ENCODE data around the gene VAPA. TPM values are rescaled to one million over a fixed set of nuclear protein-coding genes. Genes with fewer than 3 reads are reported as not detected.

Gene VAPA
- total and polyA plus RNA-seq, 2 of the 4 experiments (the other 2 are of a cell fraction): 199 to 206 TPM

- intact Hi-C loops (cut with micrococcal nuclease) (loop anchor here (1.0 to 10.0 kb wide), 5 partner anchors 69 to 549 kb away; partner anchors contain the start of gene APCDD1), in situ Hi-C loops (cut with MboI; ENCODE audit: low sequenced_read_pairs) (loop anchor here (5.0 kb wide), 1 partner anchor 551 kb away; no protein-coding TSS in a partner anchor), dilution Hi-C loops (cut with HindIII; ENCODE audit: low sequenced_read_pairs, unreplicated experiment) (no loop called here)
- no peak overlapping the region for H2BK5ac ChIP-seq (ENCODE audit: low read depth, low read length, poor library complexity, severe bottlenecking)
- H3K9me3 ChIP-seq (ENCODE audit: control insufficient read depth, insufficient read depth, low read length): peaks cover 3% of the 10 kb centered on the region
- H2AK5ac ChIP-seq (ENCODE audit: low read depth, low read length): no peak overlapping the region
- H4K8ac ChIP-seq (ENCODE audit: low read depth in 2 of 2, low read length in 2 of 2): no peak overlapping the region
- ChIA-PET POLR2A (ENCODE audit: unreplicated experiment) (no interaction called here), CTCF (interaction anchor here (0.6 to 3.6 kb wide), 7 partner anchors 161 to 579 kb away, joined by 3 to 20 read pairs (median 3); no protein-coding TSS in a partner anchor)
- H4K20me1 ChIP-seq (ENCODE audit: insufficient read depth, low read length): no peaks in the 10 kb centered on the region
- no TSS peak for BruUV-seq (replicated peaks)
- H2BK20ac ChIP-seq (ENCODE audit: low read depth, low read length): no peak overlapping the region
- no peak overlapping the region for H3K9ac ChIP-seq (ENCODE audit: low read depth, low read length)
- no peak overlapping the region for H2AK9ac ChIP-seq (replicated peaks; ENCODE audit: low read depth, low read length, poor library complexity)
- H3K14ac ChIP-seq (replicated peaks; ENCODE audit: low read depth, low read length): no peak overlapping the region
- H3K4me1 ChIP-seq (ENCODE audit: control insufficient read depth, insufficient read depth, low read length): peaks cover 8% of the 10 kb centered on the region
- DNase-seq (peak; percentile 81), ATAC-seq (ENCODE audit: low read depth) (peak; percentile 87)
- no peak overlapping the region for H3K27ac ChIP-seq (ENCODE audit: insufficient read depth, low read length)
- no CpG with 5 or more reads among the region's 4 CpGs for WGBS, 2 experiments (ENCODE audit: extremely low coverage in 2 of 2, insufficient read length in 1 of 2)
- no peaks in the 10 kb centered on the region for H3K36me3 ChIP-seq (ENCODE audit: control insufficient read depth, insufficient read depth, low read length)
- no peak overlapping the region for H3K4me3 ChIP-seq (ENCODE audit: insufficient read depth, low read depth, low read length)
- H3K9me1 ChIP-seq (ENCODE audit: insufficient read depth, low read length): peaks cover 4% of the 10 kb centered on the region; the same call in 1 of the 2 replicates
- no peak overlapping the region; the same call in 2 of the 3 replicates for H2BK15ac ChIP-seq (ENCODE audit: low read depth, low read length)
- H3K56ac ChIP-seq (ENCODE audit: extremely low read depth, insufficient read depth, low read length): no peak overlapping the region
- no peak overlapping the region for H3K18ac ChIP-seq (ENCODE audit: low read depth, low read length)
- H3K4ac ChIP-seq (ENCODE audit: low read depth, low read length): no peak overlapping the region
- H3K79me1 ChIP-seq (ENCODE audit: low read depth in 1 of 2, low read length in 2 of 2): no peaks in the 10 kb centered on the region
- no peak overlapping the region for H4K91ac ChIP-seq (ENCODE audit: insufficient read depth, low read depth, low read length)
- H4K5ac ChIP-seq (ENCODE audit: low read depth, low read length): no peak overlapping the region
- H3K23ac ChIP-seq (ENCODE audit: low read depth, low read length): no peak overlapping the region
- H3K27me3 ChIP-seq (ENCODE audit: control insufficient read depth, insufficient read depth, low read length): peaks cover 2% of the 10 kb centered on the region; the same call in 1 of the 2 replicates
- H2BK120ac ChIP-seq (ENCODE audit: low read depth, low read length): no peak overlapping the region
- H2AFZ ChIP-seq (replicated peaks; ENCODE audit: low read length, poor library complexity): no peak overlapping the region
- H3K4me2 ChIP-seq (ENCODE audit: low read depth, low read length): no peak overlapping the region
- TF ChIP-seq RCOR1 (IDR thresholded peaks at IDR 0.05; ENCODE audit: insufficient replicate concordance, low read length) (no peak), RAD21 (IDR thresholded peaks at IDR 0.05; ENCODE audit: low read length) (peak; percentile 99), RFX5 (IDR thresholded peaks at IDR 0.05; ENCODE audit: low read depth, low read length) (no peak), POLR2A (IDR thresholded peaks at IDR 0.05; ENCODE audit: low read depth, low read length) (0 out of 2 replicates have a peak, but pooled peaks have one; percentile 40), MAFK (IDR thresholded peaks at IDR 0.05; ENCODE audit: low read depth, low read length) (no peak), ELK1 (IDR thresholded peaks at IDR 0.05; ENCODE audit: borderline replicate concordance, low read depth, low read length) (no peak), MXI1 (IDR thresholded peaks at IDR 0.05; ENCODE audit: borderline replicate concordance, low read depth, low read length) (no peak), SMC3 (IDR thresholded peaks at IDR 0.05; ENCODE audit: low read depth, low read length) (peak; percentile 98), FOS (IDR thresholded peaks at IDR 0.05; ENCODE audit: low read depth, low read length) (no peak), MAZ (IDR thresholded peaks at IDR 0.05; ENCODE audit: borderline replicate concordance, low read depth, low read length) (no peak), CTCF (conservative IDR thresholded peaks at IDR 0.05; ENCODE audit: low read depth, low read length) (peak; percentile 88), BHLHE40 (IDR thresholded peaks at IDR 0.05; ENCODE audit: low read depth, low read length) (no peak), CEBPB (IDR thresholded peaks at IDR 0.05; ENCODE audit: low read depth, low read length) (no peak), NFE2L2 (IDR thresholded peaks at IDR 0.05; ENCODE audit: low read depth, low read length) (no peak), USF2 (IDR thresholded peaks at IDR 0.05; ENCODE audit: low read depth, low read length) (no peak)
Measured at GRCh38 chr18:9971313-9971920, 57.6 kb downstream of the VAPA start.

Measured in IMR-90 (cell line).